ENCODE measurements around the gene PITX3.

GRCh38 chr10:102208311-102209035 lies 32.8 kb downstream of the PITX3 start:
- TF ChIP-seq CHD2 (IDR thresholded peaks at IDR 0.05; ENCODE audit: borderline replicate concordance, low read depth, low read length) (no peak), MAX (IDR thresholded peaks at IDR 0.05; ENCODE audit: low read depth, low read length) (no peak), YY1 (IDR thresholded peaks at IDR 0.05; ENCODE audit: low read depth, low read length) (no peak), SIN3A (IDR thresholded peaks at IDR 0.05; ENCODE audit: low read depth, low read length) (no peak)

Data from GM12878 (cell line).